ENCODE measurements around the gene YIPF3.
"Not testable (repeated sequence)": the region's sequence is repeated elsewhere in the genome, so short reads cannot be mapped to it uniquely, and the experiment has no call there.

Gene YIPF3

GRCh38 chr6:43471399-43471798 lies 45.3 kb downstream of the YIPF3 start:
- intact Hi-C loops (cut with DNase I; ENCODE audit: low total_unique reads), result no loop called here
- Histone ChIP-seq H3K4me1 (no peaks in the 10 kb centered on the region), H3K4me3 (no peak overlapping the region), H3K9me3 (no peaks in the 10 kb centered on the region), H3K36me3 (no peaks in the 10 kb centered on the region), H3K27ac (no peak overlapping the region), H3K27me3 (peaks cover 0 to 19% of the 10 kb centered on the region in 2 donors)
- TF ChIP-seq CTCF (IDR thresholded peaks at IDR 0.05), result no peak
- no peak for DNase-seq

GRCh38 chr6:43469947-43470346 lies 46.8 kb downstream of the YIPF3 start:
- no peak overlapping the region for H3K4me3 ChIP-seq
- intact Hi-C loops (cut with DNase I; ENCODE audit: low total_unique reads), result no loop called here
- no peaks in the 10 kb centered on the region for H3K4me1 ChIP-seq
- TF ChIP-seq CTCF (IDR thresholded peaks at IDR 0.05), result no peak
- no peaks in the 10 kb centered on the region for H3K36me3 ChIP-seq
- no peak overlapping the region for H3K27ac ChIP-seq
- H3K27me3 ChIP-seq, result peaks cover 0 to 32% of the 10 kb centered on the region in 2 donors
- no peak for DNase-seq
- no peaks in the 10 kb centered on the region for H3K9me3 ChIP-seq

GRCh38 chr6:43468748-43469681 lies 47.7 kb downstream of the YIPF3 start:
- H3K4me3 ChIP-seq, result no peak overlapping the region
- H3K4me1 ChIP-seq, result no peaks in the 10 kb centered on the region
- TF ChIP-seq CTCF (IDR thresholded peaks at IDR 0.05), result no peak
- intact Hi-C loops (cut with DNase I; ENCODE audit: low total_unique reads), result no loop called here
- DNase-seq, result no peak
- peaks cover 0 to 35% of the 10 kb centered on the region in 2 donors for H3K27me3 ChIP-seq
- H3K27ac ChIP-seq, result no peak overlapping the region
- no peaks in the 10 kb centered on the region for H3K36me3 ChIP-seq
- H3K9me3 ChIP-seq, result no peaks in the 10 kb centered on the region

- H3K36me3 ChIP-seq, result no peaks in the 10 kb centered on the region
- H3K9me3 ChIP-seq, result no peaks in the 10 kb centered on the region
- intact Hi-C loops (cut with DNase I; ENCODE audit: low total_unique reads), result no loop called here
- no peak overlapping the region for H3K4me3 ChIP-seq
- H3K27me3 ChIP-seq, result peaks cover 0 to 35% of the 10 kb centered on the region in 2 donors
- DNase-seq, result no peak
- H3K4me1 ChIP-seq, result no peaks in the 10 kb centered on the region
- H3K27ac ChIP-seq, result no peak overlapping the region
- no peak for TF ChIP-seq CTCF (IDR thresholded peaks at IDR 0.05)
Observed at GRCh38 chr6:43468240-43468639, 48.5 kb downstream of the YIPF3 start.

GRCh38 chr6:43467752-43468151 lies 49.0 kb downstream of the YIPF3 start:
- no peak overlapping the region for H3K27ac ChIP-seq
- peaks cover 0 to 38% of the 10 kb centered on the region in 2 donors for H3K27me3 ChIP-seq
- no peak for DNase-seq
- intact Hi-C loops (cut with DNase I; ENCODE audit: low total_unique reads), result no loop called here
- no peaks in the 10 kb centered on the region for H3K36me3 ChIP-seq
- H3K9me3 ChIP-seq, result no peaks in the 10 kb centered on the region
- TF ChIP-seq CTCF (IDR thresholded peaks at IDR 0.05), result no peak
- H3K4me1 ChIP-seq, result no peaks in the 10 kb centered on the region
- no peak overlapping the region for H3K4me3 ChIP-seq

GRCh38 chr6:43467265-43467664 lies 49.5 kb downstream of the YIPF3 start:
- H3K4me3 ChIP-seq; H3K27ac ChIP-seq; H3K4me1 ChIP-seq; H3K9me3 ChIP-seq; H3K36me3 ChIP-seq; DNase-seq; intact Hi-C loops (cut with DNase I; ENCODE audit: low total_unique reads): not testable (repeated sequence)
- H3K27me3 ChIP-seq, result peaks cover 0 to 38% of the 10 kb centered on the region in 2 donors
